NCI-H187 (cell line): Measurements from ENCODE around the gene PRSS57.
"Not testable (repeated sequence)": the region's sequence is repeated elsewhere in the genome, so short reads cannot be mapped to it uniquely, and the experiment has no call there.

Source experiments
- DNase-seq, 2 experiments: peaks; one replicate each; lab custom pipeline; 2025; lab: John Stamatoyannopoulos, UW

PRSS57 gene

DNA sequence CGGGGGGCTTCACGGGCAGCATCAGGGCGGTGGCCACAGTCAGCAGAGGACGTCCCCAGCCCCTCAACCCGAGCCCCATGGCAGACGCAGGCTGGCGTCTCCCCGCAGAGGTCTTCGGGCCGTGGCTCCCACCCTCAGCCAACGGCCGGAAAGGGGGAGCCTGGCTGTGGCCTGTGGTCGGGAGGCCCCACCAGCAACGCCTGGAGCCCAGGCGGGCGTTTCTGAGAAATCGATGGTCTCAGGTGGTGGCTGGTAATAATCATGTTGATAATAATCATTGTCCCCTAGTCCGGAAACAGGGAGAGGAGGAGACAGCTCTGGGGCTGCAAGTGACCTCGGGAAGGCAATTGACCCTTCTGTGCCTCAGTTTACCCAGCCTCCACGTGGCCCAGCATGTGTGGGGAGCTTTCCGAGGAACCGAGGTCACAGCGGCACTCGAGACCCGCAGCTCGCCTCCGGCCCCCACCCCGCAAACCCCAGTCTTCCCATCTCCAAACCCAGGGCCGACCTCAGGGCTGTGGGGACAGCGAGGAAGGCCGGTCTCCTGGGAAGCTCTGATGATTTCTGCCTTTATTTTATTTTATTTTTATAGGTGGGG, at the start of gene PRSS57:
Gene PRSS57 (minus strand): TSS at position 101 of the 598 bp plus-strand sequence. CDS start 22 bp downstream, at position 79.
- DNase-seq = no peak

DNA sequence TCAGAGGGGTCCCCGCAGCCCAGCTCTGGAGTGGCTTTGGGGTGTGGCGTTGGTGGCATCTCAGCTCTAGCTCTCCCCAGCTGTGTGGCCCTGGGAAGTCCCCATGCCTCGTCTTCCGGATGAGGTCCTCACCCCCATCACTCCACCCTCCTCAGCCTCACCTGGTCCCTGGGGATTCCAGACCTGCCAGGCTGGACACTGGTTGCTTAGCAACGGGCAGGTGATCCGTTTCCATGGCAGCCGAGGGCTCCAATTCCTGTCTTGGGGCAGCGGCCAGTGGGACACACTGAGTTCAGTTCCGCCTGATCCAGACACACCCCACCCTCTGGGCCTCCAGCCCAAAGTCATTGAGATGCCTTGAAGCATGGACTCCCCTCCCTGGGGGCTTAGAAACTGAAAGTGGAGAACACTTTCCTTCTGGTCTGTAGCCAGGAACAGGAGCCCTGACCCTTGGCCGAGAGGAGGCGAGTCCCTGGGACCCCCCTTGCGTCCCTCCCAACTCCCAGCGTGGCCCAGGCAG, 48.0 kb upstream of the PRSS57 start:
- peak; percentile 67 to 89 for DNase-seq

DNA sequence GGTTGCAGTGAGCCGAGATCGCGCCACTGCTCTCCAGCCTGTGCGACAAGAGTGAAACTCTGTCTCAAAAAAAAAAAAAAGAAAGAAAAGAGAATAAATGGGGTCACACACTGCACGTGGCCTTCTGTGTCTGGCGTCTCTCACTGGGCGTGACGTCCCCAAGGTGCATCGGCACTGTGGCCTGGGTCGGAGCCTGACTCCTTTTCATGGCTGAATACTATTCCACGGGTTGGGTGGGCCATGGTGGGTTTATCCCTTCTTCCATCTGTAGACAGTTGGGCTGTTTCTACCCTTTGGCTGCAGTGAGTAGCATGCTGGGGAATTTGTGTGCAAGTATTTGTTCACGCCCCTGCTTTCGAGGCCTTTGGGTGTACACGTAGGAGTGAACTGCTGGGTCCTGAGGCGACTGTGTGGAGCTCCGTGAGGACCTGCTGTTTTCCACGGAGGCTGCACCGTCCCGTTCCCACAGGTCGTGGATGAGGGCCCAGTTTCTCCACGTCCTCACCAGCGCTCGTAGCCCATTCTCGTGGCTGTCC, 47.4 kb upstream of the PRSS57 start:
- DNase-seq = no peak

DNA sequence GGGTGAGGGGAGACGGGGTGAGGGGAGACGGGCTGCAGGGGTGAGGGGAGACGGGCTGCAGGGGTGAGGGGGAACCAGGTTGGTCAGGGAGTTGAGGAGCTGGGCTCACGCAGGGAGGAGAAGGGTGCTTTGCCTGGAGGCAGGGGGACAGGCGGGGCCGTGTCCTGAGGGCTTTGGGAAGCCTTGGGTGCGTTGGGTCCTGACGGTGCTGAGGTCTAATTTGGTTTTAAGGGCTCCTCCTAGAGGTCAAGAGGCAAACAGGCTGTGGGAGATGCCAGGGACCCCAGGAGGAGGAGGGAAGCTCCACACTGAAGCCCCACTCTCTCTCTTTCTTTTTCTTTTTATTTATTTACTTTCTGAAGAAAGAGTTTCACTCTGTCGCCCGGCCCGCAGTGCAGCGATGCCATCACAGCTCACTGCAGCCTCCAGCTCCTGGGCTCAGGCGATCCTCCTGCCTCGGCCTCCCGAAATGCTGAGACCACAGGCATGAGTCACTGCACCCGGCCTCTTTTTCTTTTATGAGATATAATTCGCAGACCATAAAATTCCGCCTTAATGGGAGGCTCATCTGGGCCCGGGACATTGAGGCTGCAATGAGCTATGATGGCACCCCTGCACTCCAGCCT, 46.4 kb upstream of the PRSS57 start:
- no peak for DNase-seq

DNA sequence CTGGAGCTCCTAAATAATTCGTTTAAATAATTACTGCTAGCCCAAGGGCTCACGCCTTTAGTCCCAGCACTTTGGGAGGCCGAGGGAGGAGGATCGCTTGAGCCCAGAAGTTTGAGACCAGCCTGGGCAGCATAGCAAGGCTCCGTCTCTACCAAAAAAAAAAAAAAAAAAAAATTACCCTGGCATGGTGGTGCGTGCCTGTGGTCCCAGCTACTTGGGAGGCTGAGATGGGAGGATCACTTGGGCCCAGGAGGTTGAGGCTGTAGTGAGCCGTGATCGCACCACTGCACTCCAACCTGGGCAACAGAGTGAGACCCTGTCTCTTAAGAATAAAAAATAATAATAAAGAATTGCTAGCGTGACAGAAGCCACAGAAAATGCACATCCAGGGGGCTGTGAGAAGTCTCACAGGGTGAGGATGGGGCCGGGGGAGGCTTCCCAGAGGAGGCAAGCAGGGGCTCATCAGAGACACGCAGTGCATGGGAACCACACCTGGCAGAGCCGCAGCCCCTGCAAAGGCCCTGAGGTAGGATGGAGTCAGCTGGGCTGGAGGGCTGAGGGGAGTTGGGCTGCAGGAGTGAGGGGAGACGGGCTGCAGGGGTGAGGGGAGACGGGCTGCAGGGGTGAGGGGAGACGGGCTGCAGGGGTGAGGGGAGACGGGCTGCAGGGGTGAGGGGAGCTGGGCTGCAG, 45.7 kb upstream of the PRSS57 start:
- not testable (repeated sequence) for DNase-seq

DNA sequence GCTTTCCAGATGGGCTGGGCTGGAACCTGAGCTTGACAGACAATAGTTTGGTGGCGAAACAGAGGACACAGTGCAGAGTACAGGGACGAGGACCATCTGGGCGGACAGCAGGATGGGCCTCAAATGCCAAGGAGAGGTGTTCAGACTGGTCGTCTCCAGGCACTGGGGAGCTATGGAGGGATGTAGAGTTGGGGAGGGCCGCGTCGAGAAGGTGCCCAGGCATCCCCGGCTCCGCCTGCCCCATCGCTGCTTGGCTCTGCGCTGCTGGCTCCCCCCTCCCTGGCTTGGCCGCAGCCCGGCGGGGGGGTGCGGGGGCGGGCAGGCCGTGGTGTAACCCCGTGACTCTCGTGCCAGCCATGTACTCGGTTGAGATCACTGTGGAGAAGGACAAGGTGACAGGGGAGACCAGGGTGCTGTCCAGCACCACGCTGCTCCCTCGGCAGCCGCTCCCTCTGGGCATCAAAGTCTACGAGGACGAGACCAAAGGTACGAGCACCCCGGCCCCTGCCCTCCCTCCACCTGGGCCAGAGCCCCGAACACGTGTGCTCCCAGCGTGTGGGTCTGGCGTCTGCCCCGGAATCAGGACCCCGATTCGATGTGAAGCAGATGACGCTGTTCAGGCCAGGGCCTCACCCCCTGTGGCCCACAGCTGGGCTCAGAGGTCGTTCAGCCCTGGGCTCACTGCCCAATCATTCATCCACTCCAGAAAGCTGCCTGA, 44.9 kb upstream of the PRSS57 start:
- no peak for DNase-seq

DNA sequence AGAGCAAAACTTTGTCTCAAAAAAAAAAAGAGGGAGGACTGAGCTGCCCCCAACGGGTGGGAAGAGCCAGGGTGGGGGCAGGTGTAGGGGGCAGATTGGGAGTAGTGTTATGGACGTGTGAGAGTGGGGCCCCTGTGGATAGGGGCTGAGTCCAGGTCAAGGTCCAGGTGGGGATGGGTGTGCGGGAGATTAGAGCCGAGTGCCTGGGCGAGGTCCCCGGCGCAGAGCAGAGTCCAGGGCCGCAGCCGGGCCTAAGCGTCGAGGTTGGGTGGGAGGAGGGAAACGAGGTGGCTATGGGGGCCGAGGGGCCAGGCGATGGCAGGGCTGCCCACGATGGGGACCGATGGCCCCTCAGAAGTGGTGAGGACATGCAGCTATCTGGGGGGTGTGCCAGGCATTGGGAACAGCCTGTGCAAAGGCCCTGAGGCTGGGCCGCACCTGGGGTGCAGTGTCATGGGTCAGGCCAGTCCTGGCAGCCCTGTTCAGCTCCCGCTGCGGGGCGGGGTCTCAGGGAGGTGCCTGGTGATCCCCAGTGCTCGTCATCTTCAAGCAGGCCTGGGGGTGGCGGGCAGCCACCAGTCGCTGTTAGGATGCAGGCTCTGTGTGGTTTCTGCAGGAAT, 43.4 kb upstream of the PRSS57 start:
- DNase-seq = no peak

DNA sequence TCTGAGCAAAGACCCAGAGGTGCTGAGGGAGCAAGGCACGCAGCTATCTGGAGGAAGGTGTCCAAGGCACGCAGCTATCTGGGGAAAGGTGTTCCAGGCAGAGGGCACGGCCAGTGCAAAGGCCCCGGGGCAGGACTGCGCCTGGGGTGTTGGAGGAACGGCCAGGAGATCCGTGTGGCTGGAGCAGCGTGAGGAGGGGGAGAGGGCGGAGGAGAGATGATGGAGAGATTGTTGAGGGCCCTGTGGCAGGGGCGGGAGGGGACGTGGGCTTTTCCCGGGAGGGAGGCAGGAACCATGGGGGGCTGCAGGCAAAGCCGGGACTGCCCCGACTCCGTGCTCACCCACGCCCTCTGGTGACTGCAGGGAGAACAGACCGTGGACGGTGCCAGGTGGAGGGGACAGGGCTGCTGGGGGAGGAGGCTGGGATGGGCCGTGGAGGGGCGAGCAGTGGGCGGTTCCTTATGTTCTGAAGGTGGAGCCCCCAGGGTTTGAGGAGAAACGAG, 42.4 kb upstream of the PRSS57 start:
- DNase-seq = no peak

DNA sequence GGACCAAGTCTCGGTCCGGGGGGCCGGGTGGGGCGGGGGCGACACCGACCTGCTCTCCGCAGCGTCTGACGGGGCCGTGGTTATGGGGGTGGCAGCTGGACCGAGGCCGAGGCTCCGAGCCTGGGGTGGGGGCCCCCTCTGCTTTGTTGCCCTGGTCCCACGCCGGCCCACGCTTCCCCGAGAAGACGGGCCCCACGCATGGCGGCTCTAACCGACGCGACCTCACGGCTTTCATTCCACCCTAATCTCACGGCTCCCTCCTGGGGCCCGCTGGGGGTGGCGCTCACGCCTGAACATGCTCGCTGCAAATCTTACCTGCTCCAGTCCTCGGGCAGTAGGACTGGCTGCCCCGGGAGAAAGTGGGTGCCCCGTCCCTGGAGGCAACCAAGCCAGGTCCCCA, 40.9 kb upstream of the PRSS57 start:
- no peak for DNase-seq

DNA sequence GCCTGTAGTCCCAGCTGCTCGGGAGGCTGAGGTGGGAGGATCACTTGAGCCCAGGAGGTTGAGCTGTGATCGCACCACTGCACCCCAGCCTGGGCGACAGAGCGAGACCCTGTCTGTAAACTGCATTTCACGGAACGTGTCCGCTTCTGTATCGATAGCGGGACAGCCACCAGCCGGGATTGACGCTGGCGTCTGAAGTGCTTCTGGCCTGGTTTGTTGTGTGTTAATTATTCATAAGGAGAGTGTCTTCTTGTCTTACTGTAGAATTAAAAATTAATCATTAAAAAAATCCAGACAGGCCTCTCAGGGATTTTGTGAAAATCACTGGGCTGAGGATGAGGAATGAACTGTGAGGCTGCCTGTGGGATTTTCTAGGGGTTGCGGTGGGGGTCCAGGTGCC, 39.5 kb upstream of the PRSS57 start:
- no peak for DNase-seq

DNA sequence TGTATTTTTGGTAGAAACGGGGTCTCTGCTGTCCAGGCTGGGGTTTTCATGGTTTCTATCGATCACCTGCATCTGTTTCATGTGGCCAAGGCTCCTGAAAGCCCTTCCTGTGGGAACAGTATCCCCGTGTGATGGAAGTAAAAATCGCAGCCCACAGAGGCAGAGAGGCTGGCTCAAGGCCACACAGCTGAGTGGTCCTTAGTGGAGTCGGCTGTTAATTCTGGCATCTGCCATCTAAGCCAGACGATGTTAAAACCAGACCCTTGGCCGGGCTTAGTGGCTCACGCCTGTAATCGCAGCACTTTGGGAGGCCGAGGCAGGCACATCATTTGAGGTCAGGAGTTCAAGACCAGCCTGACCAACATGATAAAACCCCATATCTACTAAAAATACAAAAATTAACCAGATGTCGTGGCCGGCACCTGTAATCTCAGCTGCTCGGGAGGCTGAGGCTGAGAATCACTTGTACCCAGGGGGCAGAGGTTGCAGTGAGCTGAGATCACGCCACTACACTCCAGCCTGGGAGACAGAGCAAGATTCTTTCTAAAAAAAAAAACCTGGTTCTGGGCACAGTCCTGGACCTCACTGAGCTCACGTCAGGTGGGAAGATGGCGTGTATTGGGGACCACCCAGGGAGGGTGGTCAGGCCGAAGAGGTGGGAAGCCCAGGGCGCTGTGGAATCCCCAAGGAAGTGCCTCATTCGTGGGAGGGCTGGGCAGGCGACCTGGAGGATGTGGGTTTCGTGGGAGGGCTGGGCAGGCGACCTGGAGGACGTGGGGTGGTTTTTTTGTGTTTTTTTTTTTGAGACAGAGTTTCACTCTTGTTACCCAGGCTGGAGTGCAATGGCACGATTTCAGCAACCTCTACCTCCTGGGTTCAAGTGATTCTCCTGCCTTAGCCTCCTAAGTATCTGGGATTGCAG, 37.2 kb upstream of the PRSS57 start:
- DNase-seq = no peak

DNA sequence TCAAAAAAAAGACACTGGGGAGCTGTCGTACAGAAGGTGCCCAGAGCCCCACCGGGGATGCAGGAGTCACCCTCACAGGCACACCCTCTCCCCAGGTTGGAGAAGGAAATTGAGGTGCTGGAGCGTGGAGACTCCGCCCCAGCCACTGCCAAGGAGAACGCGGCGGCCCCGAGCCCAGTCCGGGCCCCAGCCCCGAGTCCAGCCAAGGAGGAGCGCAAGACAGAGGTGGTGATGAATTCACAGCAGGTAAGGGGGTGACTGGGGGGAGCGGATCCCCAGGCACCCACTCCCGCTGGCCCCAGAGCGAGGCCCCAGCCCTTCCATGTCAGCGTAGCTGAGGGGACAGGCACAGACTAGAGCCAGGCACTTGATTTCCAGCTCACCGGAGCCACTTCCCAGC, 35.7 kb upstream of the PRSS57 start:
- DNase-seq = no peak

DNA sequence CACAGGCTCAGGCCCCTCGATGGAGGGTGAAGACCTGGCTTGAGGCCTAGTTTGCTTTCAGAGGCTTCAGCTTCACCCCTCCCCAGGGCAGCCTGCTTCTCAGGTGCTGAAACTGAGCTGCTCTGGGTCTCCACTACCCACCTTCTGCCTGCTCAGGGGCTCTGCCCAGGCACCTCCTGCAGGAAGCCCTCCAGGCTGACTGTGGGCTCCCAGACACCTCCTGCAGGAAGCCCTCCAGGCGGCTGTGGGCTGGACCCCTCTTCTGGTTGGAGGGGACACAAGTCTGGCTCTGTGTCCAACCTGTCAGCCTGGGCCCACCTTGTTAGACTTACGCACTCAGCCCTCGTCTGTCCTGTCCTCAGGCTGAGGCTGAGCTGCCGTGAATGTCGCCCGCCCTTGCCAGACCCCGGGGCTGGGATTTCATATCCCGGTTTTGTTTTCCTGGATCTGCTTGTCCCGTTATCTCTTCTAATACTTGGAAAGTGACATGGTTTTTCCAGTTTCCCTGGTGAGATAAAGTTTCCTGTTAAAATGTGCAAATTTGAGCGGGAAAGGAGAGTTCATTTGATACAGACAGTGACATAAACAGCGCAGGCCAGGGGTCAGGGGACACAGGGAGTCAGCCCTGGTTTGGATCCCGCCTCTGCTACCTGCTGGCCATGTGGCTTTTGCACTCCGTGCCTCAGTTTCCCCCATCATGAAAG, 34.9 kb upstream of the PRSS57 start:
- DNase-seq = no peak

DNA sequence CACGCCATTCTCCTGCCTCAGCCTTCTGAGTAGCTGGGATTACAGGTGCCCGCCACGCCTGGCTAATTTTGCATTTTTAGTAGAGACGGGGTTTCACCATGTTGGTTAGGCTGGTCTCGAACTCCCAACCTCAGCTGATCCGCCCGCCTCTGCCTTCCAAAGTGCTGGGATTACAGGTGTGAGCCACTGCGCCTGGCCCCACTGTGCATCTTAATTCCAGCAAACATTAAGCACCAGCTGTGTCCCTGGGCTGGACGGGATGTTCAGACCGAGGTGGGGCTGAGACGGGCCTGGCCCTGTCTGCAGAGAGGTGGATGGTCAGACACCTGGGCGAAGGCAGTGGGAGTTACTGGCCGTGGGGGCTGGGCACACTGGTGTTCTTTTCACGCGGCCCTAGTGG, 34.3 kb upstream of the PRSS57 start:
- DNase-seq = not testable (repeated sequence)

DNA sequence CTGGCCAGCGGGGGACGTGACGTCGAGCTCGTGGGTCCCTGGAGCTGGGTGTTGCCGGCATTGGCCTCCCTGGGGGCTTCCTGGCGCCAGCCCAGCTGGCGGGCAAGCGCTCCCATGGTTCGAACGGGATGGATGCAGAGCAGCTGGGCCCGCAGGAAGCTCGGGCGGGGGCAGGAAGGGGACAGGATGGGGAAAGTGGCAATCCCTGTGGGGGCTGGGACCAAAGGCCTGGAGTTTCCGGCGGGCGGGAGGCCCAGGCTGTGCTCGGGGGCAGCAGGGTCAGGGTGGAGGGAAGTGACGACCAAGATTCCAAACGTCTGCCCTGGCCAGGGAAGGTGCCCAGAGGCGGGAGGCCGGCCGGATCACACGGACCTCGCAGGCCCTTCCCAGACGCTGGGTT, 32.8 kb upstream of the PRSS57 start:
- DNase-seq = no peak

DNA sequence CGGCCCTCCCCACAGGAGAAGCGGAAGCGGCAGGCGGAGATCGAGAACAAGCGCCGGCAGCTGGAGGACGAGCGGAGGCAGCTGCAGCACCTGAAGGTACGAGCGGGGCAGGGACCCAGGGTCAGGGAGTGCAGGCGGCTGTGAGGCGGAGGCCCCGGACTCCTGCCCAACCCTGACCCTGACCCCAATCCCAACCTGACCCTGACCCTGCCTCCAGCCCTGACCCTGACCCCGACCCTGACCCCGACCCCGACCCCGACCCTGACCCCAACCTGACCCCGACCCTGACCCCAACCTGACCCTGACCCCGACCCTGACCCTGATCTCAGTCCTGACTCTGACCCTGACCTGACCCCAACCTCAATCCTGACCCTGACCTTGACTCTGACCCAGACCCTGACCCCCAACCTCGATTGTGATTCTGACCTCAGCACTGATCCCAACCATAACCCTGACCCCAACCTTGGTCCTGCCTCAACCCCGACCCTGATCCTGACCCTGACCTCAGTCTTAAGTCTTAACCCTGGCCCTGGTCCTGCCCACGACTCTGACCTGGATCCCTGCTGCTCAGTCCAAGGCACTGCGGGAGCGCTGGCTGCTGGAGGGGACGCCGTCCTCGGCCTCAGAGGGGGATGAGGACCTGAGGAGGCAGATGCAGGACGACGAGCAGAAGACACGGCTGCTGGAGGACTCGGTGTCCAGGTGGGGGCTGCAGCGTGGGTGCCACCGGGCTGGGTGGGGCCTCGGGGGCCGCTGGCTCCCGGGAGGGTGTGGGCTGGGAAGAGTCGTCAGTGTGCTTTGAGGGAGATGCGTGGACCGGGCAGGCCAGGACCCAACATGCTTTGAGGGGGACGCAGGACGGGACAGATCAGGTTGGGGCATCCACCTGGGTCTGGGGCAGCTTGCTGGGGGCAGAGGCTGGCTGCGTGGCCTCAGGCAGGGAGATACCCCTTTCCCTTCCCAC, 32.0 kb upstream of the PRSS57 start:
- no peak for DNase-seq

DNA sequence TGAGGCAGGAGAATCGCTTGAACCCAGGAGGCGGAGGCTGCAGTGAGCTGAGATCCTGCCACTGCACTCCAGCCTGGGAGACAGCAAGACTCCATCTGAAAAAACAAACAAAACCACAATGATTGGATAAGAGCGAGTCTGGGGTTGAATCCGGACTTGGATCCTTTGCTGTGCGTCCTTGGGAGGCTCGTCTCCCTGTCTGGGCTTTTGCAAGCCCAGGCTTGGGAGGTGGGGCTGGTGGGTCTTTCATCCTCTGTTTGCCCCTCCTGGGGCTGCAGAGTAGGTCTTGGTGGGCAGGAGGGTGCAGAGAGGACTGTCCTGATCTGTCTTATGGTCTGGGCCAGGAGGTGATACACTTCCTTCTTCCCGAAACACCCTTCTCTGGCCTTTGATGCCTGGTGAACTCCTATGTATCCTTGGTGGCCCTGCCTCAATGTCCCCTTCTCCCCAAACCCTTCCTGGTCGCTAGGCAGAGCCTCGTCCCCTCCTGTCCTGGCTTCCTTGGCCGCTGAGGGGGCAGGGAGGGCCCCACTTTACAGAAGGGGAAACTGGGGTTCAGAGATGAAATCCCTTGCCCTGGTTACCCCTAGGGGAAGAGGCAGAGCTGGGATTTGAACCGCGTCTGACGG, 30.3 kb upstream of the PRSS57 start:
- DNase-seq = no peak

DNA sequence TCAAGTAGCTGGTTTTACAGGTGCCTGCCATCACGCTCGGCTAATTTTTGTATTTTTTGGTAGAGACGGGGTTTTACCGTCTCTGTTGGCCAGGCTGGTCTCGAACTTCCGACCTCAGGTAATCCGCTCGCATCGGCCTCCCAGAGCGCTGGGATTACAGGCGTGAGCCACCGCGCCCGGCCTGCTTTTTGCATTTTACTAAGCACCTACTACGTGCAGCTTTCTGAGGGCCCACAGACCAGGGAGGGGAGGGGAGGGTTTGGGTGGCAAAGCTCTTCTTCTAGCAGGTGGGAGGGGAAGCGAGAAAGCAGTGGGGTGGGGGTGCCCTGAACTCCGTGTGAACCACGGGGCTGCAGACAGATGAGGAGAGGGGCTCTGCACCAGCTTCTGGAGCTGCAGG, 28.5 kb upstream of the PRSS57 start:
- no peak for DNase-seq
